Stomach (tissue), 4 donors: ENCODE results near the gene WSCD1.

ENCODE experiments used
- EP300 ChIP-seq: sonication (generic); formaldehyde crosslinking; IDR thresholded peaks from one replicate; pipeline ENCODE4 v1.6.1; 2017; ENCODE audit warnings: antibody characterized with exemption
- TF ChIP-seq, protein P1 (sequence below), 7 experiments: fragments of 450-650 bp in 4 of 7; fragments of 200-600 bp in 3 of 7; sonication (generic) in 3 of 7; IDR thresholded peaks; one replicate each; pipeline ENCODE4 v1.5.1; 2016 to 2019; ENCODE audit warnings: antibody characterized with exemption in 7 of 7, control low read depth in 2 of 7, mild to moderate bottlenecking in 1 of 7

GRCh38 chr17:6109536-6109935, 39.4 kb downstream of the WSCD1 start:
- TF ChIP-seq EP300 = no peak
- TF ChIP-seq, protein P1, sequence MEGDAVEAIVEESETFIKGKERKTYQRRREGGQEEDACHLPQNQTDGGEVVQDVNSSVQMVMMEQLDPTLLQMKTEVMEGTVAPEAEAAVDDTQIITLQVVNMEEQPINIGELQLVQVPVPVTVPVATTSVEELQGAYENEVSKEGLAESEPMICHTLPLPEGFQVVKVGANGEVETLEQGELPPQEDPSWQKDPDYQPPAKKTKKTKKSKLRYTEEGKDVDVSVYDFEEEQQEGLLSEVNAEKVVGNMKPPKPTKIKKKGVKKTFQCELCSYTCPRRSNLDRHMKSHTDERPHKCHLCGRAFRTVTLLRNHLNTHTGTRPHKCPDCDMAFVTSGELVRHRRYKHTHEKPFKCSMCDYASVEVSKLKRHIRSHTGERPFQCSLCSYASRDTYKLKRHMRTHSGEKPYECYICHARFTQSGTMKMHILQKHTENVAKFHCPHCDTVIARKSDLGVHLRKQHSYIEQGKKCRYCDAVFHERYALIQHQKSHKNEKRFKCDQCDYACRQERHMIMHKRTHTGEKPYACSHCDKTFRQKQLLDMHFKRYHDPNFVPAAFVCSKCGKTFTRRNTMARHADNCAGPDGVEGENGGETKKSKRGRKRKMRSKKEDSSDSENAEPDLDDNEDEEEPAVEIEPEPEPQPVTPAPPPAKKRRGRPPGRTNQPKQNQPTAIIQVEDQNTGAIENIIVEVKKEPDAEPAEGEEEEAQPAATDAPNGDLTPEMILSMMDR (IDR thresholded peaks at IDR 0.05) = no peak
